Esophagus squamous epithelium (tissue), 5 donors: ENCODE results near the gene CCM2. TPM values are rescaled to one million over a fixed set of nuclear protein-coding genes. Genes with fewer than 3 reads are reported as not detected.

ENCODE experiments used
- DNase-seq: peaks from one replicate; lab custom pipeline; 2025; lab: John Stamatoyannopoulos, UW
- H3K27ac ChIP-seq, 4 donors: fragments of 200-600 bp; sonication (generic); one replicate each; pipeline ENCODE4 v1.5.1; 2016 to 2019; ENCODE audit warnings: mild to moderate bottlenecking in 1 of 4
- H3K27me3 ChIP-seq, 4 donors: fragments of 200-600 bp; sonication (generic); 1 replicate in 3 of 4; 2 replicates in 1 of 4; pipeline versions ENCODE4 v1.5.1 to v1.6.0; 2017 to 2021; ENCODE audit warnings: antibody characterized with exemption in 1 of 4
- H3K36me3 ChIP-seq, 3 donors: fragments of 200-600 bp; sonication (generic); one replicate each; pipeline ENCODE4 v1.5.1; 2016 to 2019
- H3K4me1 ChIP-seq, 3 donors: fragments of 200-600 bp; sonication (generic); one replicate each; pipeline ENCODE4 v1.5.1; 2017 to 2019
- H3K4me3 ChIP-seq, 4 donors: fragments of 200-600 bp; sonication (generic); 1 replicate in 3 of 4; 2 replicates in 1 of 4; pipeline ENCODE4 v1.5.1; 2016 to 2019; ENCODE audit warnings: mild to moderate bottlenecking in 2 of 4, moderate library complexity in 1 of 4
- H3K9me3 ChIP-seq, 3 donors: fragments of 200-600 bp; sonication (generic); one replicate each; pipeline ENCODE4 v1.5.1; 2016 to 2019
- POLR2A ChIP-seq, 4 donors: fragments of 450-650 bp; IDR thresholded peaks; one replicate each; pipeline ENCODE4 v1.6.1; 2017; ENCODE audit warnings: antibody characterized with exemption in 4 of 4, mild to moderate bottlenecking in 4 of 4, moderate library complexity in 3 of 4
- WGBS, 2 donors: methylation state at CpG; one replicate each; pipeline ENCODE4 v1.1.5; 2018; 5-methylcytosine and 5-hydroxymethylcytosine counted together
- intact Hi-C: fragments of 100-400 bp; cut with DNase I; formaldehyde crosslinking; loops from one replicate; pipeline ENCODE4 v1.15.0; 2022
- total RNA-seq, 4 donors: library from RNA; depleted of rRNA; stranded (reverse); fragments of >200 nt; gene quantifications; one replicate each; pipeline ENCODE4 v1.1.0, GENCODE V29; 2016
- TF ChIP-seq, protein P1 (sequence below), 6 experiments: fragments of 450-650 bp in 4 of 6; fragments of 200-600 bp in 2 of 6; sonication (generic) in 2 of 6; IDR thresholded peaks; one replicate each; pipeline ENCODE4 v1.5.1; 2016 to 2019; ENCODE audit warnings: antibody characterized with exemption in 6 of 6, mild to moderate bottlenecking in 4 of 6, moderate library complexity in 4 of 6
- donor health status: DM: yes; HTN: yes; CAD: no.

CCM2 gene
- total RNA-seq, 4 donors from 2014 or later, result 20.0 to 36.3 (median 24.9) TPM

DNA sequence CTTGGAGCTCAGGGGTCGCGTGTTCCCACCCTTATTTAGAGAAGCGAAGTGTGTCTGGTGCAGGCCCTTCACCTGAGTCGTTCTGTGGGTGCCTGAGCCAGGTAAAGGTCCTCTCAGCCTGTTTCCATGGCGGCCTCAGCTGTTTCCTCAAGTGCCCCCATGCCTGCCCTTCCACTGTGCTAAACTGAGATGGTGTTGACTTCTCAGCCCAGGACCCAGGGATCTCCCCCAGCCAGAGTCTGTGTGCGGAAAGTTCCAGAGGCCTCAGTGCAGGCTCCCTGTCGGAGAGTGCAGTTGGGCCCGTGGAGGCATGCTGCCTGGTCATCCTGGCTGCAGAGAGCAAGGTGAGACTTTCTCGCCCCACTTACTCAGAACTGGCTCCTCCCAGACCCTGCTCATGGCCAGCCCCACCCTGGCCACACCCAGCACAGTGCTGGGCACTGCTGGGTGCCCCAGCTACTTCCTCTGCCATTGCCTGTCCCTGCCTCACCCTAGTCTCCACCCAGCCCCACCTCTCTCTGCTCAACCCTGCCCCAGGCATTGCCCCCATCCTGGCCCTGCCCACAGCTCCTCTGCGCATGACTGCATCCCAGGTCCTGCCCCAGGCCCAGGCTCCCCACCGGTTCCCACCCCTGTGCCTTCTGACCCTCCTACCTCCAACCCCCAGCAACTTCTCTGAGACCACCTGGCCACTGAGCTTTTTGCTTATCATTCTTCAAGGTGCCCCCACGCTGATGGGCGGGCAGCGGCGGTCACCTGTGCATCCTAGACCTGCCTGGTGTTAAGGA is 68.4 kb downstream of the CCM2 start:
- Histone ChIP-seq H3K4me3 (no peak overlapping the region), H3K27me3 (no peaks in the 10 kb centered on the region), H3K4me1 (peaks cover 3 to 34% (median 5%) of the 10 kb centered on the region in 3 donors), H3K36me3 (peaks cover 10 to 100% (median 20%) of the 10 kb centered on the region in 3 donors), H3K27ac (no peak overlapping the region), H3K9me3 (no peaks in the 10 kb centered on the region)
- WGBS, 2 donors, result 79 to 92% methylated on average over 7 to 9 of the region's 15 CpGs
- TF ChIP-seq POLR2A (IDR thresholded peaks at IDR 0.05), result no peak
- TF ChIP-seq, protein P1, sequence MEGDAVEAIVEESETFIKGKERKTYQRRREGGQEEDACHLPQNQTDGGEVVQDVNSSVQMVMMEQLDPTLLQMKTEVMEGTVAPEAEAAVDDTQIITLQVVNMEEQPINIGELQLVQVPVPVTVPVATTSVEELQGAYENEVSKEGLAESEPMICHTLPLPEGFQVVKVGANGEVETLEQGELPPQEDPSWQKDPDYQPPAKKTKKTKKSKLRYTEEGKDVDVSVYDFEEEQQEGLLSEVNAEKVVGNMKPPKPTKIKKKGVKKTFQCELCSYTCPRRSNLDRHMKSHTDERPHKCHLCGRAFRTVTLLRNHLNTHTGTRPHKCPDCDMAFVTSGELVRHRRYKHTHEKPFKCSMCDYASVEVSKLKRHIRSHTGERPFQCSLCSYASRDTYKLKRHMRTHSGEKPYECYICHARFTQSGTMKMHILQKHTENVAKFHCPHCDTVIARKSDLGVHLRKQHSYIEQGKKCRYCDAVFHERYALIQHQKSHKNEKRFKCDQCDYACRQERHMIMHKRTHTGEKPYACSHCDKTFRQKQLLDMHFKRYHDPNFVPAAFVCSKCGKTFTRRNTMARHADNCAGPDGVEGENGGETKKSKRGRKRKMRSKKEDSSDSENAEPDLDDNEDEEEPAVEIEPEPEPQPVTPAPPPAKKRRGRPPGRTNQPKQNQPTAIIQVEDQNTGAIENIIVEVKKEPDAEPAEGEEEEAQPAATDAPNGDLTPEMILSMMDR (IDR thresholded peaks at IDR 0.05), result no peak
- intact Hi-C loops, result no loop called here
- no peak for DNase-seq

DNA sequence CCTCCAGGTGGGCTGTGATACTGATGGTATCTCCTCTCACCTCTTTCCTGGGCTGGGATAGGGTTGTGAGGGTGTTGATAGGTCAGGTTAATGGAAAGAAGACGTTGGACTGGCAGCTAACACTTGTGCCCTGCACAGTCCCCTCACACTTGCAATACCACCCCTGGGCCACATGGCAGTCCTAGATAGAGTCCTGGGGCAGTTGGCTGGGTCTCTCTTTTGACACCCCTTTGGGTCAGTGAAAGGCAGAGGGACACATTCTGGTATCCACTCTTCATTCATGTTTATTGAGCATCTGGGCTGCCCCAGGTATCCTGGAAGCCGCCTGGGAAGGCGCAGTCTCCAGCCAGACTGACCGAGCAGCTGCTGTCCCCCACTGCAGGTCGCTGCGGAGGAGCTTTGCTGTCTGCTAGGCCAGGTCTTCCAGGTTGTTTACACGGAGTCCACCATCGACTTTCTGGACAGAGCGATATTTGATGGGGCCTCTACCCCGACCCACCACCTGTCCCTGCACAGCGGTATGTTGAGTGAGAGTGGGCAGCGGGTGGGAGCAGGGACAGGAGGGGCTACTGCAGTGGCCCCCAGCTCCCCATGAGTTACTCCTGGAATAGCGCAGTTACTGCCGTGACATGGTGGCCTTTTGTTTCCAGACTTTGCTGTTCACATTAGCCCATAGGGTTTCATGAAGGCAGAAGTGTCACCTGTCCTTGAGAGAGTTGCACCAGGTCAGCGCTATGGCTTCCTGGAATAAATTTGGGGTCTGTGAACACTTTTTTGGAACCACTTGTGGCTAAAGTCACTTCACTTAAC is 69.6 kb downstream of the CCM2 start:
- intact Hi-C loops, result no loop called here
- Histone ChIP-seq H3K36me3 (peaks cover 15 to 100% (median 23%) of the 10 kb centered on the region in 3 donors), H3K27ac (no peak overlapping the region), H3K9me3 (no peaks in the 10 kb centered on the region), H3K4me3 (no peak overlapping the region), H3K4me1 (peaks cover 3 to 40% (median 5%) of the 10 kb centered on the region in 3 donors), H3K27me3 (no peaks in the 10 kb centered on the region)
- TF ChIP-seq POLR2A (IDR thresholded peaks at IDR 0.05), result no peak
- TF ChIP-seq, protein P1 (IDR thresholded peaks at IDR 0.05), result peak in 1 of 6 experiments; percentile 18
- WGBS, 2 donors, result 90 to 100% methylated on average over 1 to 4 of the region's 15 CpGs
- no peak for DNase-seq

DNA sequence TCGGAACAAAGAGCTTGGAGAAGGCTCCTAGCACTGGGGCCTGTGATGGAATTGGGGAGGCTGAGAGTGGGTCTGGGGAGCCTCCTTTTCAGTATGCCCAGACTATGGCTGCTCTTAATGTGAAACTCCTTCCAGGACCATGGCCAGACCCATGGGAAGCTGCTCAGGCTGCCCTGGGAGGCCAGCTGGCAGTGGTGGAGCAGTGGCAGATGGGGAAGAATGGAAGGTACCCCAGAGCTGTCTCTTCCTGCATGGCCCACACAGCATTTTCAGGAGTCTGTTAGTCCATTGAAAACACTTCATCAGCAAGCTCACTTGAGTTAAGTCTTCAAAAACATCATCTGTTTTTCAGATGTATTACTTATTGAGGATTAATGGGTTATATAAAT is 70.2 kb downstream of the CCM2 start:
- whole genome bisulfite sequencing, 2 donors, result 100% methylated on average over 1 of the region's 1 CpG; no CpG with 5 or more reads in 1 of the 2 donors
- no peak overlapping the region for H3K27ac ChIP-seq
- no peak overlapping the region for H3K4me3 ChIP-seq
- H3K9me3 ChIP-seq, result no peaks in the 10 kb centered on the region
- TF ChIP-seq, protein P1 (IDR thresholded peaks at IDR 0.05), result no peak
- no peak for TF ChIP-seq POLR2A (IDR thresholded peaks at IDR 0.05)
- H3K36me3 ChIP-seq, result peaks cover 15 to 100% (median 26%) of the 10 kb centered on the region in 3 donors
- H3K4me1 ChIP-seq, result peaks cover 3 to 40% (median 5%) of the 10 kb centered on the region in 3 donors
- no peaks in the 10 kb centered on the region for H3K27me3 ChIP-seq
- intact Hi-C loops, result no loop called here
- no peak for DNase-seq

DNA sequence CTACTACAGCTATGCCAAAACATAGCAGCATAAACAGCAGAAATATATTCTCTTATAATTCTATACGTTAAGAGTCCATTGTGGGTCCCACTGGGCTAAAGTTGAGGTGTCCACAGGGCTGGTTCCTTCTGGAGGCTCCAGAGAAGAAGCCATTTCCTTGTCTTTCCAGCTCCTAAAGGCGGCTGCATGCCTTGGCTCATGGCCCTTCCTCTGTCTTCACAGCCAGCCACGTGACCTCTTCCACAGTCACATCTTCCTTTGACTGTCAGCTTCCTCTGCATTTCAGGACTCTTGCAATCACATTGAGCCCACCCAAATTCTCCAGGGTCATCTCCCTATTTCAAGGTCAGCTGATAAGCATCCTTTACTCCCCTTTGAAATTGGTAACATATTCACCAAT is 71.5 kb downstream of the CCM2 start:
- H3K4me1 ChIP-seq, result peaks cover 3 to 36% (median 5%) of the 10 kb centered on the region in 3 donors
- no peaks in the 10 kb centered on the region for H3K27me3 ChIP-seq
- no peak overlapping the region for H3K4me3 ChIP-seq
- intact Hi-C loops, result no loop called here
- peaks cover 27 to 100% (median 37%) of the 10 kb centered on the region in 3 donors for H3K36me3 ChIP-seq
- DNase-seq, result no peak
- no peaks in the 10 kb centered on the region for H3K9me3 ChIP-seq
- TF ChIP-seq, protein P1 (IDR thresholded peaks at IDR 0.05), result no peak
- no peak for TF ChIP-seq POLR2A (IDR thresholded peaks at IDR 0.05)
- no peak overlapping the region for H3K27ac ChIP-seq
- WGBS, 2 donors, result 51 to 64% methylated on average over 3 of the region's 3 CpGs
